WTC11 (cell line): ENCODE data around the gene CFAP221. TPM values are rescaled to one million over a fixed set of nuclear protein-coding genes. Genes with fewer than 3 reads are reported as not detected.

Experiments used
- ATAC-seq: fragments of 200-7000 bp; cut with Tn5 transposase; 2 replicates; pipeline ENCODE4 v1.10.0; 2021; ENCODE audit warnings: mild to moderate bottlenecking, moderate library complexity
- CTCF ChIA-PET: fragments of 300-600 bp; sonication (Branson Sonifier 250); formaldehyde crosslinking; loops from one replicate; lab custom pipeline; 2021; ENCODE audit warnings: antibody characterized with exemption; lab: Charles Lee
- POLR2A ChIA-PET: fragments of 350-600 bp; sonication (Branson Sonifier 250); formaldehyde crosslinking; loops from one replicate; lab custom pipeline; 2021; ENCODE audit warnings: antibody characterized with exemption; lab: Charles Lee
- DNase-seq: peaks from one replicate; pipeline ENCODE4 v3.0.0; 2021; ENCODE audit warnings: low spot score
- H3K27ac Mint-ChIP-seq: 2 replicates; pipeline ENCODE4 v1.8.0; 2021; ENCODE audit warnings: mixed read lengths
- H3K27me3 Mint-ChIP-seq: 2 replicates; pipeline ENCODE4 v1.8.0; 2021; ENCODE audit warnings: low read depth, mild to moderate bottlenecking, moderate library complexity, mixed read lengths
- H3K36me3 Mint-ChIP-seq: 2 replicates; pipeline ENCODE4 v1.8.0; 2021; ENCODE audit warnings: mixed read lengths
- H3K4me1 Mint-ChIP-seq: 2 replicates; pipeline ENCODE4 v1.8.0; 2022; ENCODE audit warnings: mixed read lengths
- H3K4me3 Mint-ChIP-seq: 2 replicates; pipeline ENCODE4 v1.8.0; 2021; ENCODE audit warnings: mild to moderate bottlenecking, moderate library complexity, mixed read lengths
- H3K9me3 Mint-ChIP-seq: 2 replicates; pipeline ENCODE4 v1.8.0; 2021; ENCODE audit warnings: mixed read lengths
- ATF2 ChIP-seq: sonication (generic); formaldehyde crosslinking; IDR thresholded peaks from 2 replicates; pipeline ENCODE4 v1.8.1; 2022; ENCODE audit warnings: low read depth, missing genetic modification reagents, borderline replicate concordance
- ATF3 ChIP-seq: sonication (generic); formaldehyde crosslinking; conservative IDR thresholded peaks from 2 replicates; pipeline ENCODE4 v1.8.1; 2022; ENCODE audit warnings: mild to moderate bottlenecking, missing genetic modification reagents
- CREB1 ChIP-seq: sonication (generic); formaldehyde crosslinking; IDR thresholded peaks from 2 replicates; pipeline ENCODE4 v1.8.0; 2023; ENCODE audit warnings: mild to moderate bottlenecking, missing genetic modification reagents
- E2F4 ChIP-seq: sonication (generic); formaldehyde crosslinking; IDR thresholded peaks from 2 replicates; pipeline ENCODE4 v1.8.1; 2022; ENCODE audit warnings: low read depth, mild to moderate bottlenecking, moderate library complexity, missing genetic modification reagents, borderline replicate concordance
- ELF4 ChIP-seq: sonication (generic); formaldehyde crosslinking; IDR thresholded peaks from 2 replicates; pipeline ENCODE4 v1.8.1; 2022; ENCODE audit warnings: low read depth, mild to moderate bottlenecking, moderate library complexity, missing genetic modification reagents
- GABPB1 ChIP-seq: sonication (generic); formaldehyde crosslinking; IDR thresholded peaks from 2 replicates; pipeline ENCODE4 v1.8.1; 2023; ENCODE audit warnings: mild to moderate bottlenecking, missing genetic modification reagents
- HMGA2 ChIP-seq: fragments of 250-450 bp; sonication (Bioruptor Pico); IDR thresholded peaks from 2 replicates; pipeline ENCODE4 v1.4.0; 2021; ENCODE audit warnings: mild to moderate bottlenecking, moderate library complexity
- IRF1 ChIP-seq: sonication (generic); formaldehyde crosslinking; IDR thresholded peaks from 2 replicates; pipeline ENCODE4 v1.8.0; 2023; ENCODE audit warnings: missing genetic modification reagents
- JAZF1 ChIP-seq: fragments of 250-450 bp; sonication (Bioruptor Pico); IDR thresholded peaks from 2 replicates; pipeline ENCODE4 v1.9.0; 2021; ENCODE audit warnings: moderate library complexity, mild to moderate bottlenecking, inconsistent platforms
- KAT7 ChIP-seq: sonication (generic); formaldehyde crosslinking; IDR thresholded peaks from 2 replicates; pipeline ENCODE4 v1.8.1; 2023; ENCODE audit warnings: missing genetic modification reagents, mild to moderate bottlenecking, borderline replicate concordance
- MAX ChIP-seq: sonication (generic); formaldehyde crosslinking; IDR thresholded peaks from 2 replicates; pipeline ENCODE4 v1.8.0; 2022; ENCODE audit warnings: mild to moderate bottlenecking, missing genetic modification reagents
- MLX ChIP-seq: sonication (generic); formaldehyde crosslinking; IDR thresholded peaks from 2 replicates; pipeline ENCODE4 v1.8.1; 2023; ENCODE audit warnings: mild to moderate bottlenecking, missing genetic modification reagents, moderate library complexity
- MXD4 ChIP-seq: fragments of 250-450 bp; sonication (Bioruptor Pico); IDR thresholded peaks from 2 replicates; pipeline ENCODE4 v1.8.0; 2021; ENCODE audit warnings: mild to moderate bottlenecking, moderate library complexity, borderline replicate concordance
- MYBL2 ChIP-seq: sonication (generic); formaldehyde crosslinking; IDR thresholded peaks from 2 replicates; pipeline ENCODE4 v1.8.1; 2023; ENCODE audit warnings: mild to moderate bottlenecking, moderate library complexity, missing genetic modification reagents
- NFE2L1 ChIP-seq: sonication (generic); formaldehyde crosslinking; IDR thresholded peaks from 2 replicates; pipeline ENCODE4 v1.8.1; 2023; ENCODE audit warnings: missing genetic modification reagents
- OVOL2 ChIP-seq: fragments of 250-450 bp; sonication (Bioruptor Pico); IDR thresholded peaks from 2 replicates; pipeline ENCODE4 v1.9.0; 2021; ENCODE audit warnings: mild to moderate bottlenecking, borderline replicate concordance
- SP1 ChIP-seq: sonication (generic); formaldehyde crosslinking; conservative IDR thresholded peaks from 2 replicates; pipeline ENCODE4 v1.8.1; 2022; ENCODE audit warnings: missing genetic modification reagents
- TP53 ChIP-seq: sonication (generic); formaldehyde crosslinking; IDR thresholded peaks from 2 replicates; pipeline ENCODE4 v1.8.1; 2023; ENCODE audit warnings: mild to moderate bottlenecking, missing genetic modification reagents
- ZBTB21 ChIP-seq: sonication (generic); formaldehyde crosslinking; IDR thresholded peaks from 2 replicates; pipeline ENCODE4 v1.8.1; 2023; ENCODE audit warnings: mild to moderate bottlenecking, missing genetic modification reagents, borderline replicate concordance
- ZBTB43 ChIP-seq: sonication (generic); formaldehyde crosslinking; IDR thresholded peaks from 2 replicates; pipeline ENCODE4 v1.8.1; 2023; ENCODE audit warnings: mild to moderate bottlenecking, missing genetic modification reagents
- ZNF121 ChIP-seq: sonication (generic); formaldehyde crosslinking; IDR thresholded peaks from 2 replicates; pipeline ENCODE4 v1.8.0; 2023; ENCODE audit warnings: missing genetic modification reagents
- ZNF232 ChIP-seq: sonication (generic); formaldehyde crosslinking; IDR thresholded peaks from 2 replicates; pipeline ENCODE4 v1.8.0; 2022; ENCODE audit warnings: mild to moderate bottlenecking, missing genetic modification reagents
- ZNF317 ChIP-seq: sonication (generic); formaldehyde crosslinking; IDR thresholded peaks from 2 replicates; pipeline ENCODE4 v1.8.1; 2023; ENCODE audit warnings: low read depth, mild to moderate bottlenecking, moderate library complexity, missing genetic modification reagents, borderline replicate concordance
- ZSCAN18 ChIP-seq: fragments of 250-450 bp; sonication (Bioruptor Pico); IDR thresholded peaks from 2 replicates; pipeline ENCODE4 v2.1.2; 2022; ENCODE audit warnings: mild to moderate bottlenecking, moderate library complexity
- total RNA-seq: library from RNA; stranded (reverse); gene quantifications from 3 replicates; pipeline ENCODE4 v1.2.3, GENCODE V29; 2021

Gene CFAP221
- total RNA-seq, 1 experiment from 2014 or later, result 0.35 TPM

GRCh38 chr2:119688616-119689015, 144.4 kb downstream of the CFAP221 start:
- TF ChIP-seq ELF4 (CRISPR knock-in tag) (no peak), HMGA2 (no peak), E2F4 (CRISPR knock-in tag) (no peak), ZBTB21 (no peak), ZNF232 (CRISPR knock-in tag) (no peak), GABPB1 (CRISPR knock-in tag) (no peak), IRF1 (CRISPR knock-in tag) (no peak)
- TF ChIP-seq, all 79 proteins: peak for 0
- DNase-seq (no peak), ATAC-seq (no peak)
- Mint-ChIP-seq H3K27ac (no peak overlapping the region), H3K36me3 (peaks cover 12% of the 10 kb centered on the region), H3K4me1 (peaks cover 7% of the 10 kb centered on the region), H3K27me3 (no peaks in the 10 kb centered on the region), H3K4me3 (no peak overlapping the region), H3K9me3 (no peaks in the 10 kb centered on the region)
- CTCF ChIA-PET, result no interaction called here
- POLR2A ChIA-PET, result no interaction called here

- no peak for ATAC-seq
- H3K4me3 Mint-ChIP-seq, result no peak overlapping the region
- ChIA-PET POLR2A (no interaction called here), CTCF (no interaction called here)
- no peaks in the 10 kb centered on the region for H3K27me3 Mint-ChIP-seq
- 0 out of 2 replicates have a peak overlapping the region, but pooled peaks have one; percentile 8 for H3K27ac Mint-ChIP-seq
- peaks cover 14% of the 10 kb centered on the region for H3K36me3 Mint-ChIP-seq
- DNase-seq, result no peak
- TF ChIP-seq CREB1 (no peak), MAX (CRISPR knock-in tag) (no peak), JAZF1 (CRISPR knock-in tag) (no peak), ZSCAN18 (CRISPR knock-in tag) (no peak), SP1 (CRISPR knock-in tag) (no peak), ZNF121 (CRISPR knock-in tag) (no peak), NFE2L1 (no peak), ATF3 (no peak), MYBL2 (CRISPR knock-in tag) (no peak), MXD4 (CRISPR knock-in tag) (no peak), ZNF317 (no peak), TP53 (CRISPR knock-in tag) (no peak)
- TF ChIP-seq, all 79 proteins: peak for 0
- H3K9me3 Mint-ChIP-seq, result peaks cover 3% of the 10 kb centered on the region
- peaks cover 6% of the 10 kb centered on the region for H3K4me1 Mint-ChIP-seq
Observed at GRCh38 chr2:119689218-119689617, 145.0 kb downstream of the CFAP221 start.

- H3K27me3 Mint-ChIP-seq, result no peaks in the 10 kb centered on the region; the same call in 1 of the 2 replicates
- H3K4me3 Mint-ChIP-seq, result no peak overlapping the region
- ChIA-PET CTCF (interaction anchor here (1.2 to 1.4 kb wide), 3 partner anchors 10 to 132 kb away, joined by 3 to 7 read pairs (median 6); no protein-coding TSS in a partner anchor), POLR2A (no interaction called here)
- H3K4me1 Mint-ChIP-seq, result peaks cover 18% of the 10 kb centered on the region
- H3K9me3 Mint-ChIP-seq, result peaks cover 3% of the 10 kb centered on the region
- no peak overlapping the region for H3K27ac Mint-ChIP-seq
- peaks cover 14% of the 10 kb centered on the region for H3K36me3 Mint-ChIP-seq
- no peak for ATAC-seq
- peak; percentile 6 for DNase-seq
- TF ChIP-seq MLX (CRISPR knock-in tag) (no peak), ZBTB43 (CRISPR knock-in tag) (no peak), TP53 (CRISPR knock-in tag) (no peak), OVOL2 (no peak), IRF1 (CRISPR knock-in tag) (no peak), ATF2 (CRISPR knock-in tag) (no peak), MYBL2 (CRISPR knock-in tag) (no peak), MAX (CRISPR knock-in tag) (no peak), KAT7 (no peak), ZNF121 (CRISPR knock-in tag) (no peak)
Observed at GRCh38 chr2:119691189-119691588, 146.9 kb downstream of the CFAP221 start.
